Stimulated activated memory B cell treated with anti-CD40 and anti-IgM and Interleukin-4, amounts not matched to agents 10 μg/mL and 1 μg/mL and 100 μg/mL, for 72 hours (primary cell): ENCODE results near the gene WDFY4.

ENCODE experiments used
- ATAC-seq: fragments of 150-1000 bp; cut with Tn5 transposase; 2 replicates; pipeline ENCODE4 v1.10.0; 2021
- H3K27ac Mint-ChIP-seq: one replicate; pipeline ENCODE4 v1.8.0; 2022; ENCODE audit warnings: mild to moderate bottlenecking, mixed read lengths
- H3K27me3 Mint-ChIP-seq: one replicate; pipeline ENCODE4 v1.8.0; 2022; ENCODE audit warnings: mixed read lengths
- H3K36me3 Mint-ChIP-seq: one replicate; pipeline ENCODE4 v1.8.0; 2022; ENCODE audit warnings: mixed read lengths
- H3K4me1 Mint-ChIP-seq: one replicate; pipeline ENCODE4 v1.8.0; 2022; ENCODE audit warnings: mixed read lengths
- H3K4me3 Mint-ChIP-seq: one replicate; pipeline ENCODE4 v1.8.0; 2022; ENCODE audit warnings: mild to moderate bottlenecking, moderate library complexity, mixed read lengths
- H3K9me3 Mint-ChIP-seq: one replicate; pipeline ENCODE4 v1.8.0; 2022; ENCODE audit warnings: mixed read lengths

Gene WDFY4

GRCh38 chr10:48894911-48895802, 210.5 kb downstream of the WDFY4 start:
- no peak overlapping the region for H3K4me3 Mint-ChIP-seq
- H3K36me3 Mint-ChIP-seq, result peaks cover 72% of the 10 kb centered on the region

GRCh38 chr10:48895803-48896195, 211.1 kb downstream of the WDFY4 start:
- Mint-ChIP-seq H3K9me3 (no peaks in the 10 kb centered on the region), H3K36me3 (peaks cover 72% of the 10 kb centered on the region), H3K4me3 (no peak overlapping the region), H3K4me1 (peaks cover 20% of the 10 kb centered on the region), H3K27me3 (no peaks in the 10 kb centered on the region), H3K27ac (peak overlapping the region; percentile 10)
- ATAC-seq, result no peak

More at GRCh38 chr10:48894911-48895802, 210.5 kb downstream of the WDFY4 start:
- no peak for ATAC-seq
- peaks cover 19% of the 10 kb centered on the region for H3K4me1 Mint-ChIP-seq
- no peaks in the 10 kb centered on the region for H3K9me3 Mint-ChIP-seq
- H3K27me3 Mint-ChIP-seq, result no peaks in the 10 kb centered on the region
- H3K27ac Mint-ChIP-seq, result peak overlapping the region; percentile 10

DNA sequence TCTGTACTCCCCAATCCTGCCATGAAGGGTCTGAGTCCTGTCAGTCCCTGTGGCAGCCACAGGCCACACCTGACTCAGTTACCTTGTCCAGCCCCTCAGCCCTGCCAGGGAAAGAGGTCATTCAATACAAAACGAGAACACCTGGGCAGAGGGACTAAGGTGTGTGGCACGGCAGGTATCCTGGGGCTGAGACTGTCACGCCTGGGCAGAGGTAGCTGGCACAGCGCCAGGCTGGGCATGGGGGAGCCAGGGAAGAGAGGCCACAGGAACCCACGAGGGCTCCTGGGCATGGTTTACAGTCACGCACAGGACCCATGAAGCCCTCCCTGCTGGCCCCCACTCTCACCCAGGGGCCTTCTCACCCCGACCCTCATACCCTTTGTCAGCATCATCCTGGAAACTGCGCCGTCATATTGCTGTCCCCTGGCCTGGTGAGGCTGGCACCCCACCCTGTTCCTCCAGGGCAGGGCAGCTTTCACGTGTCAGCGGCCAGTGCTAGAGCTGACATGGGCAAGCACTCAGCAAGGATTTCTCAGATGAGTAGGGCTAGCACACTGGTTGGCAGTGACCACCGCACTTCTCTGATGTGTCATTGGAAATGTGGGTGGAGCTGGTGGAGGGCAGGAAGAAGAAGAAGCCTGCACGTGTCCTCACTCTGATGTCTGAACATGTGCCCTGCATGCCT, 212.2 kb downstream of the WDFY4 start:
- peaks cover 72% of the 10 kb centered on the region for H3K36me3 Mint-ChIP-seq
- peaks cover 20% of the 10 kb centered on the region for H3K4me1 Mint-ChIP-seq
- no peak for ATAC-seq
- peak overlapping the region; percentile 10 for H3K27ac Mint-ChIP-seq
- no peaks in the 10 kb centered on the region for H3K9me3 Mint-ChIP-seq
- no peaks in the 10 kb centered on the region for H3K27me3 Mint-ChIP-seq
- no peak overlapping the region for H3K4me3 Mint-ChIP-seq

- ATAC-seq, result no peak
- H3K4me1 Mint-ChIP-seq, result peaks cover 20% of the 10 kb centered on the region
- H3K27me3 Mint-ChIP-seq, result no peaks in the 10 kb centered on the region
- H3K9me3 Mint-ChIP-seq, result no peaks in the 10 kb centered on the region
- peaks cover 72% of the 10 kb centered on the region for H3K36me3 Mint-ChIP-seq
- H3K27ac Mint-ChIP-seq, result no peak overlapping the region
- H3K4me3 Mint-ChIP-seq, result no peak overlapping the region
These were observed 212.7 kb downstream of the WDFY4 start for GRCh38 chr10:48897441-48897790.

DNA sequence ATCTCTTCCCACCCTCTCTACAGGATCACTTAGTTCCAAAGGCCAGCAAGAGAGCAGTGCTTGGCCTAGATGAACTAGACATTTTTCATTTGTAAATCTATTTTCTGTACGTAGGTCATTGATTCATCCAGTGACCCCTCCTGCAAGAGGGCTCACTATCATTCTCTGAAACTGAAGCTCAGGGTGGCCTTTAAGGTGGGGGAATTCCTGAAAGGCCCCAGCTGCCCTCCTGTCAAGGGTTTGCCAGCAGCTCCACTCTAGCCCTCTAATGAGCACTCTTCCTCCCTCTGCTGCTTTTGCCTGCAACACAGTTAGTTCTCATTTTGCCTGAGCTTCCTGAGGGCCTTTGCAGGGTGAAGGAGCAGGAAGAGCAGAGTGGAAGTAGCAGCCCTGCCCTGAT, 213.8 kb downstream of the WDFY4 start:
- no peaks in the 10 kb centered on the region for H3K9me3 Mint-ChIP-seq
- no peak for ATAC-seq
- peaks cover 20% of the 10 kb centered on the region for H3K4me1 Mint-ChIP-seq
- peak overlapping the region; percentile 14 for H3K27ac Mint-ChIP-seq
- H3K36me3 Mint-ChIP-seq, result peaks cover 82% of the 10 kb centered on the region
- no peak overlapping the region for H3K4me3 Mint-ChIP-seq
- no peaks in the 10 kb centered on the region for H3K27me3 Mint-ChIP-seq

GRCh38 chr10:48899781-48900180, 215.1 kb downstream of the WDFY4 start:
- Mint-ChIP-seq H3K4me3 (no peak overlapping the region), H3K27me3 (no peaks in the 10 kb centered on the region), H3K27ac (peak overlapping the region; percentile 60), H3K9me3 (no peaks in the 10 kb centered on the region), H3K36me3 (peaks cover 88% of the 10 kb centered on the region), H3K4me1 (peaks cover 20% of the 10 kb centered on the region)
- no peak for ATAC-seq

GRCh38 chr10:48900371-48900801, 215.7 kb downstream of the WDFY4 start:
- no peaks in the 10 kb centered on the region for H3K9me3 Mint-ChIP-seq
- peak overlapping the region; percentile 60 for H3K27ac Mint-ChIP-seq
- peaks cover 94% of the 10 kb centered on the region for H3K36me3 Mint-ChIP-seq
- H3K27me3 Mint-ChIP-seq, result no peaks in the 10 kb centered on the region
- no peak overlapping the region for H3K4me3 Mint-ChIP-seq
- peaks cover 20% of the 10 kb centered on the region for H3K4me1 Mint-ChIP-seq
- ATAC-seq, result no peak

GRCh38 chr10:48901319-48901718, 216.6 kb downstream of the WDFY4 start:
- Mint-ChIP-seq H3K36me3 (peaks cover 95% of the 10 kb centered on the region), H3K27ac (no peak overlapping the region), H3K9me3 (no peaks in the 10 kb centered on the region), H3K4me1 (peaks cover 19% of the 10 kb centered on the region), H3K4me3 (no peak overlapping the region), H3K27me3 (no peaks in the 10 kb centered on the region)
- ATAC-seq, result no peak

DNA sequence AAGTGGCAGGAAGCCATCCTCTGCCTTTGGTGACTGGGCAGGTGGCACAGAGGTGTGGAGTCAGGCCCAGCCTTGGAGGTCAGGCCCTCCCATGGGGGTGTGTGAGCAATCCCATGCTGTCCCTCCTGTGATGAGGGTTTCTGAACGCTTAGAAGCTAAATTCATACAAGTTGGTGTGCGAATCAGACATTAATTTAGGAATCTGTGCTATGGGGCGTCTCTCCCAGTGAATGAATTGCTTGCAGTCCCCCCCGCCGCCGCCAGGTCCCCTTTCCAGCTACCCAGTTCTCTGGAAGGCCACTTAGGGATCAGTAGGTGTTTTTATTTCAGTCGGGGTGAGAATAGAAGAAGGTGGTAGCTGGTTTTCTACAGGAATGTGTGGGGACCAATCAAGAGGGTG, 217.4 kb downstream of the WDFY4 start:
- no peaks in the 10 kb centered on the region for H3K27me3 Mint-ChIP-seq
- H3K36me3 Mint-ChIP-seq, result peaks cover 91% of the 10 kb centered on the region
- H3K4me3 Mint-ChIP-seq, result no peak overlapping the region
- peaks cover 13% of the 10 kb centered on the region for H3K4me1 Mint-ChIP-seq
- no peak for ATAC-seq
- no peak overlapping the region for H3K27ac Mint-ChIP-seq
- H3K9me3 Mint-ChIP-seq, result no peaks in the 10 kb centered on the region

GRCh38 chr10:48903151-48903550, 218.5 kb downstream of the WDFY4 start:
- no peak overlapping the region for H3K4me3 Mint-ChIP-seq
- ATAC-seq, result no peak
- H3K9me3 Mint-ChIP-seq, result no peaks in the 10 kb centered on the region
- no peaks in the 10 kb centered on the region for H3K27me3 Mint-ChIP-seq
- H3K36me3 Mint-ChIP-seq, result peaks cover 89% of the 10 kb centered on the region
- peak overlapping the region; percentile 2 for H3K27ac Mint-ChIP-seq
- peaks cover 12% of the 10 kb centered on the region for H3K4me1 Mint-ChIP-seq

GRCh38 chr10:48904861-48905260, 220.2 kb downstream of the WDFY4 start:
- Mint-ChIP-seq H3K27ac (no peak overlapping the region), H3K36me3 (peaks cover 90% of the 10 kb centered on the region), H3K27me3 (no peaks in the 10 kb centered on the region), H3K4me3 (no peak overlapping the region), H3K9me3 (no peaks in the 10 kb centered on the region), H3K4me1 (peaks cover 8% of the 10 kb centered on the region)
- ATAC-seq, result no peak

DNA sequence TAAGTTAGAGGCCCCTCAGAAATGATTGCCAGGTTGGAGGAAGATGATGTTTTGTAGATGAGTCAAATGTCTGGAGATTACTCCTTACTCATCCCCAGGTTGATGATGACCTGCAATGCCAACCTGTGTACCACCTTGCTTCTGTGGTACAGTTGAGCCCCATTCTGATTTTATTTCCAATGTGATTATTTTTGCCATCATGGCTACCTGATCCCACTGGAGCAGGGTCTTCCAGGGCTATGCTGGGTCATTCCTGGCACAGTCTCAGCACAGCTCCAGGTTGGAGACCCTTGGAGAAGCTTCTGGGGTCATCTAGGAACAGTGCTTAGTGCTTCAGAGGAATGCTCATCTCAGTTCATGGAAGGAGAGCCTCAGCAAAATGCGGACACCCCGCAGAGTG, 220.6 kb downstream of the WDFY4 start:
- no peak overlapping the region for H3K4me3 Mint-ChIP-seq
- no peak for ATAC-seq
- H3K36me3 Mint-ChIP-seq, result peaks cover 90% of the 10 kb centered on the region
- peaks cover 4% of the 10 kb centered on the region for H3K4me1 Mint-ChIP-seq
- no peaks in the 10 kb centered on the region for H3K9me3 Mint-ChIP-seq
- H3K27me3 Mint-ChIP-seq, result no peaks in the 10 kb centered on the region
- H3K27ac Mint-ChIP-seq, result no peak overlapping the region

DNA sequence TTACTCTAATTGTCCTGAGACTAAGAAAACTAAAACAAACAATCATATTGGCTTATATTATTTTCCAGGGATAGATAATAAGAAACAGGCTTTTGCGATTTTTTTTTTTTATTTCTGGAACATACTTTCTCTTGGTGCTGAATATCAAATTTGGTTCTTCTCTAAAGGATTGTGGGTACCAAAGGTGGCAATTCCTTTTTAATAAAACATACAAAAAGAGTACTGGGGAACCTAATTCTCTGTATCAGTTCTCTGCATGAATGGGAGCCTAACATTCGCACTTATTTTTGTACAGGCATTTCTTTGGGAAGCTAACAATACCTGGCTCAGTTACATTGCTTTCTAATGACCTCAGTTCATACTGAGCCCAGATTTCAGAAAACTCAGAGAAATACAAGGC, 222.2 kb downstream of the WDFY4 start:
- Mint-ChIP-seq H3K36me3 (peaks cover 87% of the 10 kb centered on the region), H3K4me1 (peaks cover 4% of the 10 kb centered on the region), H3K9me3 (no peaks in the 10 kb centered on the region), H3K27ac (no peak overlapping the region), H3K27me3 (no peaks in the 10 kb centered on the region), H3K4me3 (no peak overlapping the region)
- no peak for ATAC-seq

DNA sequence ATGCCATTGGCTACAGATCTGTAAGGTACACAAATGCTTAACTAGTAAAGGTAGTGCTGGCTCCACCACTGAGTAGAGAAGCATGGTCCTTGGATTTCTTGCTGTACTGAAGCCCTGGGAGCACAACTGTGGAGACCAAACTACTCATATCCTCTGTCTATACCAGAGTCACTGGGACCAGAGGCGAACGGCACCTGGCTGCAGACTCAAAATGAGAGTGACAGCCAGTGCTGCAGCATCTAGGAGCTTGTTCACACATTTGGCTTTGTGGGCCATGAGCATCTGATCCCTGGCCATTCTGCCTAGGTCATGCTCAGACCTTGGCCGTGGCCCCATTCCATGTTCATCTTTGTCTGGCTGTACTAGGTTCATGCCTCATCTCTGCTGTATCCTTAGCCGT, 223.1 kb downstream of the WDFY4 start:
- H3K36me3 Mint-ChIP-seq, result peaks cover 85% of the 10 kb centered on the region
- no peak overlapping the region for H3K4me3 Mint-ChIP-seq

GRCh38 chr10:48910548-48910947, 225.9 kb downstream of the WDFY4 start:
- H3K27me3 Mint-ChIP-seq, result no peaks in the 10 kb centered on the region
- peaks cover 4% of the 10 kb centered on the region for H3K4me1 Mint-ChIP-seq
- H3K9me3 Mint-ChIP-seq, result no peaks in the 10 kb centered on the region
- no peak overlapping the region for H3K27ac Mint-ChIP-seq
- peaks cover 81% of the 10 kb centered on the region for H3K36me3 Mint-ChIP-seq
- ATAC-seq, result no peak
- H3K4me3 Mint-ChIP-seq, result no peak overlapping the region

More for the DNA sequence above, 223.1 kb downstream of the WDFY4 start:
- ATAC-seq, result no peak
- peaks cover 4% of the 10 kb centered on the region for H3K4me1 Mint-ChIP-seq
- no peaks in the 10 kb centered on the region for H3K9me3 Mint-ChIP-seq
- H3K27me3 Mint-ChIP-seq, result no peaks in the 10 kb centered on the region
- no peak overlapping the region for H3K27ac Mint-ChIP-seq

- H3K36me3 Mint-ChIP-seq, result peaks cover 86% of the 10 kb centered on the region
- no peaks in the 10 kb centered on the region for H3K27me3 Mint-ChIP-seq
- H3K9me3 Mint-ChIP-seq, result no peaks in the 10 kb centered on the region
- H3K4me1 Mint-ChIP-seq, result peaks cover 5% of the 10 kb centered on the region
- H3K4me3 Mint-ChIP-seq, result no peak overlapping the region
- no peak overlapping the region for H3K27ac Mint-ChIP-seq
- no peak for ATAC-seq
These were observed 229.0 kb downstream of the WDFY4 start for GRCh38 chr10:48913674-48914073.
